PC-3 (cell line): ENCODE data around the gene SH2B3.

Source experiments
- EZH2 ChIP-seq: fragments of 300-600 bp; sonication (generic); IDR thresholded peaks from one replicate; pipeline ENCODE4 v1.6.1; 2017; ENCODE audit warnings: antibody characterized with exemption, mild to moderate bottlenecking, low read length; ENCODE audit not compliant: unreplicated experiment
- EZH2phosphoT487 ChIP-seq: fragments of 300-600 bp; sonication (generic); IDR thresholded peaks from 2 replicates; pipeline ENCODE4 v1.6.1; 2018; ENCODE audit warnings: mild to moderate bottlenecking, antibody characterized with exemption, low read length, borderline replicate concordance
- TF ChIP-seq, protein P1 (sequence below): fragments of 300-600 bp; sonication (generic); conservative IDR thresholded peaks from 2 replicates; pipeline ENCODE4 v1.5.1; 2017; ENCODE audit warnings: antibody characterized with exemption, low read depth, mild to moderate bottlenecking, low read length

DNA sequence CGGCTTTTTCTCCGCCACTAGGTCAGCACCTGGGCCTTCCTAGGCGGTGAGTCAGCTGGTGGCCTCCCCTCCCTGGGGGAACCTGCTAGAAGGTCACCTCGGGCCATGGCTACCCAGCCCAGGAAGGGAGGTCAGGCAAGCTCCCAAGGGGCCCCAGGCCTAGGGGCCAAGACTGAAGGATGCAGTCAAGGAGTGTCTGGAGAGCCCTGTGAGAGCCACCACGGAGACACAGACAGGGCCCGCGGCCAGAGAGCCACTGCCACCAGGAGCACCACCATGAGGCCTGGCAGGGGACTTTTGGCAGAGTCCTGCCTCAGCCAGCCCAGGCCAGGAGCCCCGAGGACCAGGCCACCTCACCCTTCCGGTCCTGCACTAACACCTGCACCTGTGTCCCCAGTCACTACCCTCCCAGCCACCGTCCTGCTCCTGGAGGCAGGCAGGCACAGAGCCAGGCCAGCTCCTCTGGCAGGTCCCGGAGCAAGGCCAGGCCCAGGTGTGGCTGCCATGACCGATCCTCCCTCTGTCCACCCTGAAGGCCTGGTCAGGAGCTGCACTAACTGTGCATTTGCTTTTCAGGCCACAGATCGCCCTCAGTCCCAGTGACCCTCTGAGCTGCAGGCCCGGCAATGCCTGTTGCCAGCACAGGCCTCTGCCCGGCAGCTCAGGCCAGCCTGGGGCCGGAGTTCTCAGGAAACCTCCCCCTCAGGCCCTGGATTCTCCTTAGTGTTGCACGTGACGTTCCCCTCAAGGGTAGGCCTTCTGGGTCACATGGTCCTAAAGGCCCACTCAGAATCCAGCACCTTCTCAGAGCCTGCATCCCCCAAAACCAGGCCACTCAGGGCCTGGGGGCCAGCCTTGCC, 43.8 kb upstream of the SH2B3 start:
- no peak for TF ChIP-seq EZH2phosphoT487
- TF ChIP-seq, protein P1, sequence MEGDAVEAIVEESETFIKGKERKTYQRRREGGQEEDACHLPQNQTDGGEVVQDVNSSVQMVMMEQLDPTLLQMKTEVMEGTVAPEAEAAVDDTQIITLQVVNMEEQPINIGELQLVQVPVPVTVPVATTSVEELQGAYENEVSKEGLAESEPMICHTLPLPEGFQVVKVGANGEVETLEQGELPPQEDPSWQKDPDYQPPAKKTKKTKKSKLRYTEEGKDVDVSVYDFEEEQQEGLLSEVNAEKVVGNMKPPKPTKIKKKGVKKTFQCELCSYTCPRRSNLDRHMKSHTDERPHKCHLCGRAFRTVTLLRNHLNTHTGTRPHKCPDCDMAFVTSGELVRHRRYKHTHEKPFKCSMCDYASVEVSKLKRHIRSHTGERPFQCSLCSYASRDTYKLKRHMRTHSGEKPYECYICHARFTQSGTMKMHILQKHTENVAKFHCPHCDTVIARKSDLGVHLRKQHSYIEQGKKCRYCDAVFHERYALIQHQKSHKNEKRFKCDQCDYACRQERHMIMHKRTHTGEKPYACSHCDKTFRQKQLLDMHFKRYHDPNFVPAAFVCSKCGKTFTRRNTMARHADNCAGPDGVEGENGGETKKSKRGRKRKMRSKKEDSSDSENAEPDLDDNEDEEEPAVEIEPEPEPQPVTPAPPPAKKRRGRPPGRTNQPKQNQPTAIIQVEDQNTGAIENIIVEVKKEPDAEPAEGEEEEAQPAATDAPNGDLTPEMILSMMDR, result no peak
- TF ChIP-seq EZH2, result no peak
